K562 (cell line): Measurements from ENCODE around the gene DLAT. TPM values are rescaled to one million over a fixed set of nuclear protein-coding genes. Genes with fewer than 3 reads are reported as not detected.

Experiments
- CREM ChIP-seq: IDR thresholded peaks from 2 replicates; pipeline ENCODE4 v1.6.1; 2014; ENCODE audit warnings: antibody characterized with exemption, low read depth
- KAT7 ChIP-seq: sonication (generic); formaldehyde crosslinking; IDR thresholded peaks from 2 replicates; pipeline ENCODE4 v1.8.0; 2022; ENCODE audit warnings: missing genetic modification reagents, mild to moderate bottlenecking, borderline replicate concordance
- RNF2 ChIP-seq: sonication (generic); IDR thresholded peaks from 2 replicates; pipeline ENCODE4 v1.6.1; 2016
- SAFB2 ChIP-seq: fragments of 200-400 bp; formaldehyde crosslinking; IDR thresholded peaks from 2 replicates; pipeline ENCODE4 v1.6.1; 2018; ENCODE audit warnings: borderline replicate concordance, low read length, low read depth, moderate library complexity; ENCODE audit not compliant: severe bottlenecking
- SREBF2 ChIP-seq: sonication (generic); formaldehyde crosslinking; IDR thresholded peaks from 2 replicates; pipeline ENCODE4 v1.4.0; 2020; ENCODE audit warnings: mild to moderate bottlenecking, missing genetic modification reagents
- ZNF41 ChIP-seq: fragments of 250-450 bp; sonication (Bioruptor Pico); conservative IDR thresholded peaks from 2 replicates; pipeline ENCODE4 v1.4.0; 2020; ENCODE audit warnings: mild to moderate bottlenecking
- ZNF785 ChIP-seq: fragments of 250-450 bp; sonication (Bioruptor Pico); IDR thresholded peaks from 2 replicates; pipeline ENCODE4 v1.4.0; 2020; ENCODE audit warnings: mild to moderate bottlenecking
- polyA plus RNA-seq, 8 experiments: library from polyadenylated mRNA; depleted of rRNA in 4 of 8; stranded (reverse) in 5 of 8; unstranded in 3 of 8; fragments of >200 nt; fragmentation: Nextera tagmentation in 2 of 8; fragmentation: Illumina TruSeq in 1 of 8; extraction: Ambion mirVana in 2 of 8; extraction: Trizol in 1 of 8; gene quantifications; 2 replicates each; pipeline versions ENCODE4 v1.2.1 to v1.2.3, GENCODE V29; 2011 to 2014; ENCODE audit warnings: inconsistent platforms in 1 of 8, missing spikeins in 1 of 8
- total RNA-seq, 7 experiments: library from RNA; depleted of rRNA in 6 of 7; stranded (reverse); fragments of >200 nt in 6 of 7; fragmentation: Illumina TruSeq in 2 of 7; extraction: Trizol in 2 of 7; gene quantifications; 2 replicates each; pipeline versions ENCODE4 v1.2.1 to v1.2.3, GENCODE V29; 2011 to 2021; ENCODE audit warnings: low replicate concordance in 1 of 7
- TF ChIP-seq, protein P1 (sequence below): fragments of 250-450 bp; sonication (Bioruptor Pico); IDR thresholded peaks from 2 replicates; pipeline ENCODE4 v1.5.0; 2020; ENCODE audit warnings: mild to moderate bottlenecking, borderline replicate concordance
- TF ChIP-seq, protein P2 (sequence below): fragments of 200-800 bp; sonication (Bioruptor generic); IDR thresholded peaks from 2 replicates; pipeline ENCODE4 v1.6.1; 2016; ENCODE audit warnings: missing genetic modification characterization, missing compliant biosample characterization
- TF ChIP-seq, protein P3 (sequence below): fragments of 450-650 bp; IDR thresholded peaks from 2 replicates; pipeline ENCODE4 v1.6.1; 2018; ENCODE audit not compliant: partially characterized antibody
- TF ChIP-seq, protein P4 (sequence below): sonication (generic); formaldehyde crosslinking; IDR thresholded peaks from 2 replicates; pipeline ENCODE4 v1.8.0; 2022; ENCODE audit warnings: mild to moderate bottlenecking, missing genetic modification reagents

The DLAT gene
- total and polyA plus RNA-seq, 9 of the 15 experiments (the other 6 are each of a cell fraction or from before 2014, with no cell fraction given), result 41.7 to 152 (median 105) TPM

DNA sequence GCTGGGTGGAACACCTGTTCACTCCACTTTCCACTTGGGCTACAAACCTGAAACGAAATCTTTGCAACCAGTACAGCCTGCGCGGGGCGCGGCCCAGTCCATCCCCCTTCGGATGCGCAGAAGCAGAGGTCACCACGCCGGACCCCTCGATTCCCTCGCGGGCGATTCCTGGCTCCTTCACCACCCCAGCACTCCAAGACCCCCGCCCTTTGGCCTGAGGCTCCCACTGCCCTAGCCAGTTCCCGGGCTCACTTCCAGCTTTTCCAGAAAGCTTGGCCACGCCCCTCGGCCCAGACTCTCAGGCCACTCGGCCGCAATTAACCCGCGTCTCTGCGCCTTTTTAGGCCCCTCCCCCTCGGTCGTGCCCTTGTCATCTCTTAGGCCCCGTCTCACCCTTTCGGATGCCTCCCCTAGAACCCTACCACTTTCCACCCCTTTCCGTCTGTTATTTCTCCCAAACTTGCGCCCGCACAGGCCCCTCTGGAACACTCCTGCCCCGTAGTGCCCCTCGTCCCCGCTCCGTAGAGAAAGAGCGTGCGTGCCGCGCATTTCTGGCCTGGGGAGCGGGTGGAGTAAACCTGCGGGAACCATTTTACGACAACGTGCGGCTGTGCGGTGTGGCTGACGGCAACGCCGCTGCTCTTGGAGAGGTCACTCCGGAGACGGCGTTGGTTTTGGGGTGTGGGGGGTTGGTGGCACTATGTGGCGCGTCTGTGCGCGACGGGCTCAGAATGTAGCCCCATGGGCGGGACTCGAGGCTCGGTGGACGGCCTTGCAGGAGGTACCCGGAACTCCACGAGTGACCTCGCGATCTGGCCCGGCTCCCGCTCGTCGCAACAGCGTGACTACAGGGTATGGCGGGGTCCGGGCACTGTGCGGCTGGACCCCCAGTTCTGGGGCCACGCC, at the start of gene DLAT (continued):
- TF ChIP-seq ZNF41 (CRISPR knock-in tag) (no peak), SAFB2 (no peak), CREM (no peak; the same call in none of the 2 replicates), RNF2 (peak; percentile 80), ZNF785 (CRISPR knock-in tag) (no peak), KAT7 (peak; percentile 96), SREBF2 (CRISPR knock-in tag) (no peak; the same call in 1 of the 2 replicates)
- TF ChIP-seq, protein P1, sequence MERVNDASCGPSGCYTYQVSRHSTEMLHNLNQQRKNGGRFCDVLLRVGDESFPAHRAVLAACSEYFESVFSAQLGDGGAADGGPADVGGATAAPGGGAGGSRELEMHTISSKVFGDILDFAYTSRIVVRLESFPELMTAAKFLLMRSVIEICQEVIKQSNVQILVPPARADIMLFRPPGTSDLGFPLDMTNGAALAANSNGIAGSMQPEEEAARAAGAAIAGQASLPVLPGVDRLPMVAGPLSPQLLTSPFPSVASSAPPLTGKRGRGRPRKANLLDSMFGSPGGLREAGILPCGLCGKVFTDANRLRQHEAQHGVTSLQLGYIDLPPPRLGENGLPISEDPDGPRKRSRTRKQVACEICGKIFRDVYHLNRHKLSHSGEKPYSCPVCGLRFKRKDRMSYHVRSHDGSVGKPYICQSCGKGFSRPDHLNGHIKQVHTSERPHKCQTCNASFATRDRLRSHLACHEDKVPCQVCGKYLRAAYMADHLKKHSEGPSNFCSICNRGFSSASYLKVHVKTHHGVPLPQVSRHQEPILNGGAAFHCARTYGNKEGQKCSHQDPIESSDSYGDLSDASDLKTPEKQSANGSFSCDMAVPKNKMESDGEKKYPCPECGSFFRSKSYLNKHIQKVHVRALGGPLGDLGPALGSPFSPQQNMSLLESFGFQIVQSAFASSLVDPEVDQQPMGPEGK (CRISPR knock-in tag), result no peak
- TF ChIP-seq, protein P2, sequence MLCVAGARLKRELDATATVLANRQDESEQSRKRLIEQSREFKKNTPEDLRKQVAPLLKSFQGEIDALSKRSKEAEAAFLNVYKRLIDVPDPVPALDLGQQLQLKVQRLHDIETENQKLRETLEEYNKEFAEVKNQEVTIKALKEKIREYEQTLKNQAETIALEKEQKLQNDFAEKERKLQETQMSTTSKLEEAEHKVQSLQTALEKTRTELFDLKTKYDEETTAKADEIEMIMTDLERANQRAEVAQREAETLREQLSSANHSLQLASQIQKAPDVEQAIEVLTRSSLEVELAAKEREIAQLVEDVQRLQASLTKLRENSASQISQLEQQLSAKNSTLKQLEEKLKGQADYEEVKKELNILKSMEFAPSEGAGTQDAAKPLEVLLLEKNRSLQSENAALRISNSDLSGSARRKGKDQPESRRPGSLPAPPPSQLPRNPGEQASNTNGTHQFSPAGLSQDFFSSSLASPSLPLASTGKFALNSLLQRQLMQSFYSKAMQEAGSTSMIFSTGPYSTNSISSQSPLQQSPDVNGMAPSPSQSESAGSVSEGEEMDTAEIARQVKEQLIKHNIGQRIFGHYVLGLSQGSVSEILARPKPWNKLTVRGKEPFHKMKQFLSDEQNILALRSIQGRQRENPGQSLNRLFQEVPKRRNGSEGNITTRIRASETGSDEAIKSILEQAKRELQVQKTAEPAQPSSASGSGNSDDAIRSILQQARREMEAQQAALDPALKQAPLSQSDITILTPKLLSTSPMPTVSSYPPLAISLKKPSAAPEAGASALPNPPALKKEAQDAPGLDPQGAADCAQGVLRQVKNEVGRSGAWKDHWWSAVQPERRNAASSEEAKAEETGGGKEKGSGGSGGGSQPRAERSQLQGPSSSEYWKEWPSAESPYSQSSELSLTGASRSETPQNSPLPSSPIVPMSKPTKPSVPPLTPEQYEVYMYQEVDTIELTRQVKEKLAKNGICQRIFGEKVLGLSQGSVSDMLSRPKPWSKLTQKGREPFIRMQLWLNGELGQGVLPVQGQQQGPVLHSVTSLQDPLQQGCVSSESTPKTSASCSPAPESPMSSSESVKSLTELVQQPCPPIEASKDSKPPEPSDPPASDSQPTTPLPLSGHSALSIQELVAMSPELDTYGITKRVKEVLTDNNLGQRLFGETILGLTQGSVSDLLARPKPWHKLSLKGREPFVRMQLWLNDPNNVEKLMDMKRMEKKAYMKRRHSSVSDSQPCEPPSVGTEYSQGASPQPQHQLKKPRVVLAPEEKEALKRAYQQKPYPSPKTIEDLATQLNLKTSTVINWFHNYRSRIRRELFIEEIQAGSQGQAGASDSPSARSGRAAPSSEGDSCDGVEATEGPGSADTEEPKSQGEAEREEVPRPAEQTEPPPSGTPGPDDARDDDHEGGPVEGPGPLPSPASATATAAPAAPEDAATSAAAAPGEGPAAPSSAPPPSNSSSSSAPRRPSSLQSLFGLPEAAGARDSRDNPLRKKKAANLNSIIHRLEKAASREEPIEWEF (CRISPR knock-in tag), result no peak
- TF ChIP-seq, protein P3, sequence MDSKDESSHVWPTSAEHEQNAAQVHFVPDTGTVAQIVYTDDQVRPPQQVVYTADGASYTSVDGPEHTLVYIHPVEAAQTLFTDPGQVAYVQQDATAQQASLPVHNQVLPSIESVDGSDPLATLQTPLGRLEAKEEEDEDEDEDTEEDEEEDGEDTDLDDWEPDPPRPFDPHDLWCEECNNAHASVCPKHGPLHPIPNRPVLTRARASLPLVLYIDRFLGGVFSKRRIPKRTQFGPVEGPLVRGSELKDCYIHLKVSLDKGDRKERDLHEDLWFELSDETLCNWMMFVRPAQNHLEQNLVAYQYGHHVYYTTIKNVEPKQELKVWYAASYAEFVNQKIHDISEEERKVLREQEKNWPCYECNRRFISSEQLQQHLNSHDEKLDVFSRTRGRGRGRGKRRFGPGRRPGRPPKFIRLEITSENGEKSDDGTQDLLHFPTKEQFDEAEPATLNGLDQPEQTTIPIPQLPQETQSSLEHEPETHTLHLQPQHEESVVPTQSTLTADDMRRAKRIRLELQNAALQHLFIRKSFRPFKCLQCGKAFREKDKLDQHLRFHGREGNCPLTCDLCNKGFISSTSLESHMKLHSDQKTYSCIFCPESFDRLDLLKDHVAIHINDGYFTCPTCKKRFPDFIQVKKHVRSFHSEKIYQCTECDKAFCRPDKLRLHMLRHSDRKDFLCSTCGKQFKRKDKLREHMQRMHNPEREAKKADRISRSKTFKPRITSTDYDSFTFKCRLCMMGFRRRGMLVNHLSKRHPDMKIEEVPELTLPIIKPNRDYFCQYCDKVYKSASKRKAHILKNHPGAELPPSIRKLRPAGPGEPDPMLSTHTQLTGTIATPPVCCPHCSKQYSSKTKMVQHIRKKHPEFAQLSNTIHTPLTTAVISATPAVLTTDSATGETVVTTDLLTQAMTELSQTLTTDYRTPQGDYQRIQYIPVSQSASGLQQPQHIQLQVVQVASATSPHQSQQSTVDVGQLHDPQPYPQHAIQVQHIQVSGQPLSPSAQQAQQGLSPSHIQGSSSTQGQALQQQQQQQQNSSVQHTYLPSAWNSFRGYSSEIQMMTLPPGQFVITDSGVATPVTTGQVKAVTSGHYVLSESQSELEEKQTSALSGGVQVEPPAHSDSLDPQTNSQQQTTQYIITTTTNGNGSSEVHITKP, result peak; percentile 35
- TF ChIP-seq, protein P4, sequence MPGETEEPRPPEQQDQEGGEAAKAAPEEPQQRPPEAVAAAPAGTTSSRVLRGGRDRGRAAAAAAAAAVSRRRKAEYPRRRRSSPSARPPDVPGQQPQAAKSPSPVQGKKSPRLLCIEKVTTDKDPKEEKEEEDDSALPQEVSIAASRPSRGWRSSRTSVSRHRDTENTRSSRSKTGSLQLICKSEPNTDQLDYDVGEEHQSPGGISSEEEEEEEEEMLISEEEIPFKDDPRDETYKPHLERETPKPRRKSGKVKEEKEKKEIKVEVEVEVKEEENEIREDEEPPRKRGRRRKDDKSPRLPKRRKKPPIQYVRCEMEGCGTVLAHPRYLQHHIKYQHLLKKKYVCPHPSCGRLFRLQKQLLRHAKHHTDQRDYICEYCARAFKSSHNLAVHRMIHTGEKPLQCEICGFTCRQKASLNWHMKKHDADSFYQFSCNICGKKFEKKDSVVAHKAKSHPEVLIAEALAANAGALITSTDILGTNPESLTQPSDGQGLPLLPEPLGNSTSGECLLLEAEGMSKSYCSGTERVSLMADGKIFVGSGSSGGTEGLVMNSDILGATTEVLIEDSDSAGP, result no peak
